NT2/D1 (cell line): ENCODE measurements around the gene CASTOR1.

Experiments
- DNase-seq: peaks from one replicate; pipeline ENCODE4 v3.0.0-alpha.2; 2011; ENCODE audit warnings: low read depth, low spot score
- H3K27me3 ChIP-seq: 2 replicates; pipeline ENCODE4 v1.6.0; 2011; ENCODE audit warnings: mild to moderate bottlenecking; ENCODE audit not compliant: insufficient read length, insufficient read depth
- H3K36me3 ChIP-seq: 2 replicates; pipeline ENCODE4 v1.6.1; 2011; ENCODE audit warnings: mild to moderate bottlenecking, low read length, mixed read lengths; ENCODE audit not compliant: insufficient read depth, insufficient read length
- H3K4me1 ChIP-seq: 2 replicates; pipeline ENCODE4 v1.5.1; 2011; ENCODE audit not compliant: insufficient read depth, insufficient read length
- H3K4me3 ChIP-seq: 2 replicates; pipeline ENCODE4 v1.5.1; 2011; ENCODE audit warnings: low read depth; ENCODE audit not compliant: insufficient read length
- H3K9ac ChIP-seq: 2 replicates; pipeline ENCODE4 v1.6.0; 2011; ENCODE audit warnings: low read depth; ENCODE audit not compliant: insufficient read length
- H3K9me3 ChIP-seq: 2 replicates; pipeline ENCODE4 v1.5.1; 2011; ENCODE audit warnings: mild to moderate bottlenecking, low read length; ENCODE audit not compliant: insufficient read depth
- SUZ12 ChIP-seq: IDR thresholded peaks from 2 replicates; pipeline ENCODE4 v1.6.1; 2011; ENCODE audit not compliant: insufficient read length, insufficient read depth; ENCODE audit errors: extremely low read depth
- YY1 ChIP-seq: IDR thresholded peaks from 2 replicates; pipeline ENCODE4 v1.6.1; 2011; ENCODE audit not compliant: insufficient read length, insufficient read depth
- ZNF274 ChIP-seq: IDR thresholded peaks from 2 replicates; pipeline ENCODE4 v1.6.1; 2011; ENCODE audit warnings: mild to moderate bottlenecking, low read depth, low read length

The CASTOR1 gene

DNA sequence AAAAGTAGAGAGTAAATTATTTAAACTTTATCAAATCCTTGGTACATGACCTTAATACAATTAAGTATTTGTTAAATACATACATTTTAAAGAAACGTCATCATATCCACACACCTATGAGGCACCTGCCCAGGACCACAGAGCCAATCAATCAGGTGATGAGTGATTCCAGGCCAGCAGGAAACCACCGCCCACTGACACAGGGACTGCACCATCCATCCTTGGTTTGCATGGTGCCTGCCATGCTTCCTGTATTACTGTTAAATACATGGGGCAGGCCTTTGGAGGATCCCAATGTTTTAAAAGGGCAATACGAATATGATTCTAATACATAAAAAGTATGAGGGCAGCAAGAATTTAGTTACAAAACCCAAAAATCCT, 44.4 kb upstream of the CASTOR1 start:
- H3K9me3 ChIP-seq, result no peaks in the 10 kb centered on the region
- H3K4me1 ChIP-seq, result no peaks in the 10 kb centered on the region
- peaks cover 81% of the 10 kb centered on the region for H3K36me3 ChIP-seq
- H3K27me3 ChIP-seq, result no peaks in the 10 kb centered on the region
- H3K4me3 ChIP-seq, result no peak overlapping the region
- DNase-seq, result no peak
- H3K9ac ChIP-seq, result no peak overlapping the region
- no peak for TF ChIP-seq YY1
- TF ChIP-seq SUZ12, result no peak
- no peak for TF ChIP-seq ZNF274

DNA sequence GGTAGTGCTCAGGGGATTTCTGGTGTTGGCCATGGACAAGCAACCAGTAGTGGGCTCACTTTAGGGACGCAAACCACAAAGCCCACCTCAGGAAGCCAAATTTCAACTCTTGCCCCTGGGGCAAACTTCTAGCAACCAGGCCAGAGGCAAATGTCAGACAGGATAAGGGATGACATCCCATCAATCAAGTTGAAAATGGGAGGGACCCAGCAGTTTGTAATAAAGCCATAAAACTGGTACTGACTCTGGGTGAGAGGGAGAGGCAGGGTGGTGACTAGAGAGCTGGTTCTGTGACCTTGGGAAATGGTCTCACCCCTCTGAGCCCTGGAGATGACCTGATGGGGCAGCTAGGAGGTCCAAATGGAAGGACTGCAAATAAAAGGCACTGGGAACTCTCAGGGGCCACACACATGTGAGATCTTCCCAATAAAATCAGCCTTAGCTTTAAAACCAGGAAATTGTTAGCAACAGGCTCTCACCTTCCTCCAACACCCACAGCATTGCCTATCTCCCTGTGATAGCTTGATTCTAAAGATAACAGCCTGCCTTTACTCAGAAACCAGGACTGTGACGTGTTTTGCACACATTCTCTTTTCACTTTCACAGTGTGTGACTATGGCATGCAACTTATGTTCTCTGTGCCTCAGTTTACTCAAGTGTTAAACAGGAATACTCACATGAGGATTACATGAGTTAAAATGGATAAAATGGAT, 43.8 kb upstream of the CASTOR1 start:
- Histone ChIP-seq H3K9ac (no peak overlapping the region), H3K4me1 (peaks cover 3% of the 10 kb centered on the region), H3K36me3 (peaks cover 78% of the 10 kb centered on the region), H3K27me3 (no peaks in the 10 kb centered on the region), H3K9me3 (no peaks in the 10 kb centered on the region), H3K4me3 (no peak overlapping the region)
- DNase-seq, result no peak
- TF ChIP-seq YY1 (no peak), ZNF274 (no peak), SUZ12 (no peak)

DNA sequence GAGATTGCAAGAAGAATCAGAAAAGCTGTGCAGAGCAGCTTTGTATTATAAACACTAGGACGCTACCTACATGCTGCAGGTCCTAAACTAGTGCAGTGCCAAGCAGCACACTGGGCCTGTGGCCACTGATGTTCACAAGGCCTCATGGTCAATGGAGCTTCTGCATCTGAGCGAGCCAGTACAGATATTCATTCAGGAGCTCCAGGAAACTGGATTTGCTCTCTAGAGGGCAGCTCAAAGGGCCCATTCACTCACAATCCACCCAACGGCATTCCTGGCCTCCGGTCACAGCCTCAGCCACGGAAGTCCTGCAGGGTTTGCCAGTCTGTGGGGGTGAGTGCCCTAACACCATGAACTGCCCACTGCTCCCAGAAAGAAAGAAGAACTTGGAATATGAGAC, 43.2 kb upstream of the CASTOR1 start:
- Histone ChIP-seq H3K4me1 (peaks cover 3% of the 10 kb centered on the region), H3K9me3 (no peaks in the 10 kb centered on the region), H3K4me3 (no peak overlapping the region), H3K27me3 (no peaks in the 10 kb centered on the region), H3K36me3 (peaks cover 73% of the 10 kb centered on the region), H3K9ac (no peak overlapping the region)
- no peak for DNase-seq
- TF ChIP-seq YY1 (no peak), ZNF274 (no peak), SUZ12 (no peak)

DNA sequence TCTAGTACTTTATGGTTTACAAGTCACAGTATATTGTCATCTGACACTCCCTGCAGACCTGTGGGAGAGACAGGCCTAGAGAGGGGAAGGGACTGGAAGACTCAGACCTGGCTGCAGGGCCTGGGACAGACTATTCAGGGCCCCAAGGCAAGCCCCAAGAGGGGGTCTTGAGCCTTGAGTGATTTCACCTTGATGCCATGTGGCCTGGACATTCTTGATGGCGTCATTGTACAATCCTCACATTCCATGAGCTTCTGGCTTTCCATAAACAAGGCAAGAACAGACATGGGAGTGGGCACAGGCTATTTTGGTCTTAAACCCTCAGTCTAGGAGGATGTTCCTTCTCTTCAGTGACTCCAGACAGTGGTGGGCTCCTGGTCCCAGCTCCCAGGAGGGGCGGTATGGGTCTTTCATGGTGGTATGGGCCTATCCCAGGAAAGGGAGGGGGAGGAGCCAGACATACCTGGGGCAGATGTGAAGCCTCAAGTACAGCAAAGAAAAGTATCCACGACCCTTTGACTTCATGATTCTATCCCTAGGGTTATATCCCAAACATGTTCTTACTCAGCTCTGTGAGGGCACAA, 39.3 kb upstream of the CASTOR1 start:
- no peak for DNase-seq
- Histone ChIP-seq H3K27me3 (no peaks in the 10 kb centered on the region), H3K4me3 (no peak overlapping the region), H3K36me3 (peaks cover 33% of the 10 kb centered on the region), H3K9me3 (no peaks in the 10 kb centered on the region), H3K4me1 (peaks cover 9% of the 10 kb centered on the region), H3K9ac (no peak overlapping the region)
- TF ChIP-seq ZNF274, result no peak
- TF ChIP-seq YY1, result no peak

DNA sequence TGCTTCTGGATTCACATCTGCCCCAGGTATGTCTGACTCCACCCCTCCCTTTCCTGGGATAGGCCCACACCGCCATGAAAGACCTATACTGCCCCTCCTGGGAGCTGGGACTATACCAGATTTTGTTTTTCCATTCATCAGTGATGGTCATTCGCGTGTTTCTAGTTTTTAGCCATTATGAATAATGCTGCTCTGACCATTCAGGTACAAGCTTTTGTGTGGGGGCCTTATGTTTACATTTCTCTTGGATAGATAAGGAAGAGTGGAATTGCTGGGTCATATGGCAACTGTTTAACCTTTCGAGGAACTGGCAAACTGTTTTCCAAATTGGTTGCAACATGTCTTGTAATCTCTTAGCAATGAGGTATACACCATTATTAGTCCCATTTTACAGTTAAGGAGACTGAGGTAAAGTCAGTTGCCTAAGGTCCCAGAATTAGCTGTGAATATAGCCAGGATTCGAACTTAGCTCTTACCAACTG, 38.6 kb upstream of the CASTOR1 start:
- Histone ChIP-seq H3K4me3 (no peak overlapping the region), H3K9me3 (no peaks in the 10 kb centered on the region), H3K36me3 (peaks cover 30% of the 10 kb centered on the region), H3K9ac (no peak overlapping the region), H3K27me3 (no peaks in the 10 kb centered on the region), H3K4me1 (peaks cover 9% of the 10 kb centered on the region)
- TF ChIP-seq YY1 (no peak), ZNF274 (no peak), SUZ12 (no peak)
- no peak for DNase-seq

DNA sequence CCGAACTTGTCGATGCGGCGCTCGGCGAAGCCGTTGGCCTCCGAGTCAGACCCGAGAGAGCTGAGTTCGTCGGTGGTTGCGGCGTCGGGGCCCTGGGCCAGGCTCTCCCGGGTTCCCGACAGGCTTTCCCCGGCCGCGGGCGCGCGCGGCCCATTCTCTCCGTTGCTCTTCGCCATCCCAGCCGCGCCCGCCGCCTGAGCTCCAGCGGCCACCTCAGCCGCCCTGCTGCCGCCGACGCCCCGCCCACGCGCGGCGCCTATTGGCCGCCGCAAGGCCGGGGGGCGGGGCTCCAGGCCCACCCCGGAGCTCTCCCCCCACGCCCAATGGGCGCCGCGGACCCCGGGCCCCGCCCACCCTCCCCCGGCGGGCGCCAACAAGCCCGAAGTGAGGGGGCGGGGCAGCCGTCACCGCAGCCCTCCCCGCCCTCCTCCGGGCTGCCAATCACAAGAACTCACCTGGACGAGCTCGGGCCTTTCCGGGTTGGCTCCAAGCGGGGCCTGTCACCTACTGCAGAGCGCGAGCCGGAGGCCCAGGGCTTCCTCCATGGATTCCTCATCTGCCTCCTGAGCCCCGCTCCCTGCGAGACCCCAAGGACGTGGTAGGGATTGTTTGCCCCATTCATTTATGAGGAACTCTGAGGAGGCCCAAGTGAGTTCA, 37.5 kb upstream of the CASTOR1 start, which contains the start of gene TBC1D10A:
Gene TBC1D10A (minus strand): TSS at position 236 of the 657 bp plus-strand sequence. CDS start 60 bp downstream, at position 176.
- TF ChIP-seq ZNF274, result no peak
- no peak for TF ChIP-seq YY1
- TF ChIP-seq SUZ12, result no peak
- peak within 1 kb of the TSS; percentile 83 for H3K9ac ChIP-seq
- peaks cover 24% of the 10 kb centered on the region for H3K36me3 ChIP-seq
- peaks cover 9% of the 10 kb centered on the region for H3K4me1 ChIP-seq
- peak; percentile 86 for DNase-seq
- H3K4me3 ChIP-seq, result peak within 1 kb of the TSS; percentile 72
- H3K9me3 ChIP-seq, result no peaks in the 10 kb centered on the region
- no peaks in the 10 kb centered on the region for H3K27me3 ChIP-seq

DNA sequence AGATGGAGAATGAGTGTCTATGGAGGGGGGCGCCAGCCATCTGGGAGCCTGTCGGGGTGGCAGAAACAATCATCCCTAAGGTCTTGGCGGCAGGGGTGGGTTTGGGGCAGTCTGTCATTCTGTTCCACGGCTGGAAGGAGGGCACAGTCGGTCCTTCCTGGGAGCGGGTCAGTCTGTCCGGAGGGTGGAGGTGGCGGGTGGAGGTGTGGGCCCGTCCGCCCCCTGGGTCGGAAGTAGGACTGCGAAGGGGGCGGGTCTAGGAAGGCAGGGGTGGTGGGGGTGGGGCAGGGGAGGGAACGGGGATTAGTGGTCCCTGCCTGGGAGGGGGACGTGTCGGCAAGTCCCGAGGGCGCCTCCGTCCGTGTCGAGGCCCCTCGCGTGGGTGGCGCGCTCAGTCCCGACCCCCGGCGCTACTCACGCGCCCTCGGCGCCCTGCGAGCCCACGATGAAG, 37.0 kb upstream of the CASTOR1 start:
- H3K4me1 ChIP-seq, result peaks cover 9% of the 10 kb centered on the region
- peaks cover 22% of the 10 kb centered on the region for H3K36me3 ChIP-seq
- TF ChIP-seq YY1 (no peak), ZNF274 (no peak), SUZ12 (no peak)
- H3K4me3 ChIP-seq, result peak overlapping the region; percentile 72
- H3K9me3 ChIP-seq, result no peaks in the 10 kb centered on the region
- peak overlapping the region; percentile 83 for H3K9ac ChIP-seq
- no peaks in the 10 kb centered on the region for H3K27me3 ChIP-seq
- no peak for DNase-seq
